Hair follicular keratinocyte (primary cell): ENCODE data around the gene CYP4X1. TPM values are rescaled to one million over a fixed set of nuclear protein-coding genes. Genes with fewer than 3 reads are reported as not detected.

Experiments
- total RNA-seq: library from RNA; depleted of rRNA; stranded (reverse); fragments of >200 nt; gene quantifications from 2 replicates; pipeline ENCODE4 v1.2.3, GENCODE V29; 2015

The CYP4X1 gene
- not detected in 2 replicates for total RNA-seq

GRCh38 chr1:47023268-47024140, at the start of gene CYP4X1:
Gene CYP4X1 (plus strand): TSS chr1:47023669. CDS start chr1:47023818, 149 bp downstream.

GRCh38 chr1:47067097-47067594, 43.7 kb downstream of the CYP4X1 start, which contains the start of gene CYP4Z1:
Gene CYP4Z1 (plus strand): TSS chr1:47067231. CDS start chr1:47067491, 260 bp downstream.

Other genes starting within 250 kb of the CYP4X1 start
- not detected in 2 replicates for gene CYP4B1, start 224.6 kb upstream of the CYP4X1 start, total RNA-seq
- gene CYP4A11, start 82.2 kb upstream of the CYP4X1 start, total RNA-seq, result not detected in 2 replicates
- gene CYP4Z1, start 43.6 kb downstream of the CYP4X1 start, total RNA-seq, result not detected in 2 replicates
- gene CYP4A22, start 113.8 kb downstream of the CYP4X1 start, total RNA-seq, result not detected in 2 replicates
- gene PDZK1IP1, start 166.4 kb downstream of the CYP4X1 start, total RNA-seq, result 3.5 and 6.2 TPM in 2 replicates
- not detected in 2 replicates for gene TAL1, start 208.6 kb downstream of the CYP4X1 start, total RNA-seq